HepG2 (cell line): ENCODE measurements around the gene ITLN2.

ENCODE experiments used
- JUN ChIP-seq: sonication (generic); formaldehyde crosslinking; IDR thresholded peaks from 2 replicates; pipeline ENCODE4 v1.4.0; 2020; ENCODE audit warnings: mild to moderate bottlenecking, missing genetic modification reagents
- KDM3A ChIP-seq: IDR thresholded peaks from 2 replicates; pipeline ENCODE4 v1.6.1; 2018; ENCODE audit warnings: low read depth, missing compliant biosample characterization
- NCOR1 ChIP-seq: fragments of 200-600 bp; sonication (generic); IDR thresholded peaks from 2 replicates; pipeline ENCODE4 v1.7.0; 2017; ENCODE audit warnings: antibody characterized with exemption, low read length, borderline replicate concordance
- ZNF543 ChIP-seq: sonication (generic); formaldehyde crosslinking; IDR thresholded peaks from 2 replicates; pipeline ENCODE4 v1.4.0; 2020; ENCODE audit warnings: mild to moderate bottlenecking, missing genetic modification reagents

- no peak for TF ChIP-seq KDM3A (CRISPR knock-in tag)
- no peak for TF ChIP-seq ZNF543
- no peak for TF ChIP-seq NCOR1
- no peak for TF ChIP-seq JUN (CRISPR knock-in tag)
These were observed 42.7 kb downstream of the ITLN2 start for GRCh38 chr1:160911925-160912324.
